Measurements from ENCODE around the gene RNF144A. TPM values are rescaled to one million over a fixed set of nuclear protein-coding genes. Genes with fewer than 3 reads are reported as not detected.

The RNF144A gene
- total RNA-seq, 1 experiment from 2014 or later, result 3.0 TPM

DNA sequence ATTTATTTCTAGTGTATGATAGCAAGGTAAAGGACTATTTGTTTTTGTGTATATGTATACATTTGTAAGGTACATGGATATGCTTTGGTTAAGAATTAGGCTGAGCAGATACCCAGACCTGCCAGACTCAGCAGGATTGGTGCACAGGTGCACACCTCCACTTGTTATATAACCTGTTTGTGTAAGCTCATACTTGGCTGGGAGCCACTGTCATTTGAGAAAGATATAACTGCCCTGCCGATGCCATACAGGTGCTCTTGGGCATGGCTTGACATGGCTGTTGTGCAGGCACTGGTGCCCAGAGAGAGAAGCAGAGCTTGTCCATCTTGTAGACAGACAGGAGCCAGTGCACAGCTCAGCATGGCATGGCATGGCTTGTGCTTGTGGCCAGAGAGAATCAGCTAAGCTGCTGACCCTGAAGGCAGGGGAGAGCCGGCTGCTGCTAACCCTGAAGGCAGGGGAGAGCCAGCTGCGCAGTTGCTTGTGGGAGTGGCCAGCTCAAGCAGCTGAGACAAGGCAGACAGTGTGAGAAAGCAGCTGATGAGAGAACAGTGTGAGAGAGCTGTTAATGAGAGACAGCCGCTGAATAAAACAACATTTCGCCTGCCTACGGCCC lies 136.5 kb downstream of the RNF144A start:
- Histone ChIP-seq H3K4me1 (no peaks in the 10 kb centered on the region), H3K36me3 (ENCODE audit: control insufficient read depth, insufficient read depth, low read length) (no peaks in the 10 kb centered on the region), H3K27me3 (replicated peaks; ENCODE audit: control insufficient read depth, insufficient read depth, low read length) (no peaks in the 10 kb centered on the region), H3K9me3 (no peaks in the 10 kb centered on the region), H3K4me3 (ENCODE audit: low read depth, low read length) (no peak overlapping the region)
- Mint-ChIP-seq H3K27ac (ENCODE audit: unreplicated experiment) (no peak overlapping the region), H3K9me3 (ENCODE audit: unreplicated experiment) (no peaks in the 10 kb centered on the region), H3K4me3 (ENCODE audit: unreplicated experiment) (no peak overlapping the region), H3K4me1 (ENCODE audit: low read depth, unreplicated experiment) (no peaks in the 10 kb centered on the region), H3K36me3 (ENCODE audit: insufficient read depth, unreplicated experiment) (no peaks in the 10 kb centered on the region), H3K27me3 (ENCODE audit: insufficient read depth, unreplicated experiment) (peaks cover 19% of the 10 kb centered on the region)
- ChIA-PET POLR2A (no interaction called here), CTCF (no interaction called here)
- intact Hi-C loops (cut with micrococcal nuclease; ENCODE audit: unreplicated experiment), result no loop called here
- TF ChIP-seq, protein P1, sequence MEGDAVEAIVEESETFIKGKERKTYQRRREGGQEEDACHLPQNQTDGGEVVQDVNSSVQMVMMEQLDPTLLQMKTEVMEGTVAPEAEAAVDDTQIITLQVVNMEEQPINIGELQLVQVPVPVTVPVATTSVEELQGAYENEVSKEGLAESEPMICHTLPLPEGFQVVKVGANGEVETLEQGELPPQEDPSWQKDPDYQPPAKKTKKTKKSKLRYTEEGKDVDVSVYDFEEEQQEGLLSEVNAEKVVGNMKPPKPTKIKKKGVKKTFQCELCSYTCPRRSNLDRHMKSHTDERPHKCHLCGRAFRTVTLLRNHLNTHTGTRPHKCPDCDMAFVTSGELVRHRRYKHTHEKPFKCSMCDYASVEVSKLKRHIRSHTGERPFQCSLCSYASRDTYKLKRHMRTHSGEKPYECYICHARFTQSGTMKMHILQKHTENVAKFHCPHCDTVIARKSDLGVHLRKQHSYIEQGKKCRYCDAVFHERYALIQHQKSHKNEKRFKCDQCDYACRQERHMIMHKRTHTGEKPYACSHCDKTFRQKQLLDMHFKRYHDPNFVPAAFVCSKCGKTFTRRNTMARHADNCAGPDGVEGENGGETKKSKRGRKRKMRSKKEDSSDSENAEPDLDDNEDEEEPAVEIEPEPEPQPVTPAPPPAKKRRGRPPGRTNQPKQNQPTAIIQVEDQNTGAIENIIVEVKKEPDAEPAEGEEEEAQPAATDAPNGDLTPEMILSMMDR (IDR thresholded peaks at IDR 0.05; ENCODE audit: insufficient read depth in 1 of 2, low read depth in 1 of 2, low read length in 1 of 2, severe bottlenecking in 1 of 2, unreplicated experiment in 1 of 2), result no peak
- no TSS peak for BruUV-seq (replicated peaks)
- no peak for DNase-seq

DNA sequence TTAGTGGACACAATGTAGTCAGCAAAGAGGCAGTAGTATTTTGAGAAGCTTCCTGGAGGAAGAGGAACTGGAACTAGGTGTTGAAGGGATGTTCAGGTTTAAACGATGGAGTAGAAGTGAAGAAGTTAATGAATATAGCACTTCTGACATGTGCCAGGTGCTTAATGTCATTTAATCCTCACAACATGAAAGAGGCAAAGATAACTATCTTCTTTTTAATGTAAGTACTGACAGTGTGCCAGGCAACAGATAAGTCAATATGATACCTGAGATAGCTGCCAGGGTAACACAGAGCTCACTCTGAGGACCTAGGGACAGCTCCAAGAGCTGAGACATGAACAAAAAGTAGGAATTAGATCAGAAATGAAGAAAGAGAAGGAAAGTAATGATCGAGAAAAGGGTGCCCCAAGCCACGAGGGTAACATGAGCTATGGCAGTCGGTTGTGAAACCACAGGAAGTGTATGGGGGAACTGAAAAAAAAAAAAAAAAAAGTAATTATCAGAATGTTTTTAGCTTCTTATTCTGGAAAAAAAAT lies 140.7 kb downstream of the RNF144A start:
- POLR2A ChIA-PET, result no interaction called here
- TF ChIP-seq, protein P1 (IDR thresholded peaks at IDR 0.05; ENCODE audit: insufficient read depth in 1 of 2, low read depth in 1 of 2, low read length in 1 of 2, severe bottlenecking in 1 of 2, unreplicated experiment in 1 of 2), result no peak
- Histone ChIP-seq H3K9me3 (no peaks in the 10 kb centered on the region), H3K36me3 (ENCODE audit: control insufficient read depth, insufficient read depth, low read length) (no peaks in the 10 kb centered on the region), H3K27me3 (replicated peaks; ENCODE audit: control insufficient read depth, insufficient read depth, low read length) (no peaks in the 10 kb centered on the region; the same call in 1 of the 2 replicates), H3K4me3 (ENCODE audit: low read depth, low read length) (no peak overlapping the region), H3K4me1 (no peaks in the 10 kb centered on the region)
- CTCF ChIA-PET, result no interaction called here
- peaks cover 3% of the 10 kb centered on the region for H3K9me3 Mint-ChIP-seq (ENCODE audit: unreplicated experiment)
- BruUV-seq (replicated peaks), result no TSS peak
- intact Hi-C loops (cut with micrococcal nuclease; ENCODE audit: unreplicated experiment), result no loop called here
- DNase-seq, result no peak
- H3K36me3 Mint-ChIP-seq (ENCODE audit: insufficient read depth, unreplicated experiment), result no peaks in the 10 kb centered on the region
- no peak overlapping the region for H3K27ac Mint-ChIP-seq (ENCODE audit: unreplicated experiment)
- H3K27me3 Mint-ChIP-seq (ENCODE audit: insufficient read depth, unreplicated experiment), result peaks cover 15% of the 10 kb centered on the region
- H3K4me3 Mint-ChIP-seq (ENCODE audit: unreplicated experiment), result no peak overlapping the region
- H3K4me1 Mint-ChIP-seq (ENCODE audit: low read depth, unreplicated experiment), result no peaks in the 10 kb centered on the region

DNA sequence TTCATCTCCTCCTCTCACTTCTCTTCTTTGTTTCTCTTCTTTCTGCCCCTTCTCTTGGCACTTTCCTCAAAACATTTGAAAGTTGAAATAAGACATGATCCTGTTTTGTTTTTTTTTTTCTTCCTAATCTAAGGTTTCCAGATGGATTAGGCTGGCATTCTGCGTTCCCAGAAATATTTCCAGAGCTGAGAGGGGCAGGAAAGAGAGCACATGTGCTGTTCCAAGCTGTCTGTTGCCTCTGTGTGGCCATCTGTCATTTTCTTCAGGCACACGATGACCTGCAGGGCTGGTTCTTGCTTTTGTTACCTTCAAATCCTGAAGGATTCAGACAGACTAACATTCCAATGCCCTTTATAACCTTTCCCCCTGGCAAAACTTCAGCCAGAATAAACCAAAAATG lies 142.9 kb downstream of the RNF144A start:
- H3K27ac Mint-ChIP-seq (ENCODE audit: unreplicated experiment), result no peak overlapping the region
- POLR2A ChIA-PET, result no interaction called here
- TF ChIP-seq, protein P1 (IDR thresholded peaks at IDR 0.05; ENCODE audit: insufficient read depth in 1 of 2, low read depth in 1 of 2, low read length in 1 of 2, severe bottlenecking in 1 of 2, unreplicated experiment in 1 of 2), result no peak
- intact Hi-C loops (cut with micrococcal nuclease; ENCODE audit: unreplicated experiment), result no loop called here
- H3K27me3 Mint-ChIP-seq (ENCODE audit: insufficient read depth, unreplicated experiment), result peaks cover 15% of the 10 kb centered on the region
- no peaks in the 10 kb centered on the region for H3K36me3 Mint-ChIP-seq (ENCODE audit: insufficient read depth, unreplicated experiment)
- BruUV-seq (replicated peaks), result no TSS peak
- DNase-seq, result no peak
- no peak overlapping the region for H3K4me3 Mint-ChIP-seq (ENCODE audit: unreplicated experiment)
- H3K4me1 Mint-ChIP-seq (ENCODE audit: low read depth, unreplicated experiment), result no peaks in the 10 kb centered on the region
- no peaks in the 10 kb centered on the region for H3K4me1 ChIP-seq
- H3K9me3 Mint-ChIP-seq (ENCODE audit: unreplicated experiment), result peaks cover 20% of the 10 kb centered on the region
- H3K4me3 ChIP-seq (ENCODE audit: low read depth, low read length), result no peak overlapping the region
- no peaks in the 10 kb centered on the region for H3K9me3 ChIP-seq
- no peaks in the 10 kb centered on the region for H3K36me3 ChIP-seq (ENCODE audit: control insufficient read depth, insufficient read depth, low read length)
- no peaks in the 10 kb centered on the region; the same call in 1 of the 2 replicates for H3K27me3 ChIP-seq (replicated peaks; ENCODE audit: control insufficient read depth, insufficient read depth, low read length)
- CTCF ChIA-PET, result no interaction called here
